GM12873 (cell line): ENCODE measurements around the gene CXCL12.

Experiments used
- CTCF ChIP-seq: IDR thresholded peaks from 2 replicates; pipeline ENCODE4 v1.5.1; 2012; ENCODE audit warnings: low read depth, mild to moderate bottlenecking, moderate library complexity, low read length, control low read depth; ENCODE audit not compliant: insufficient read depth; ENCODE audit errors: missing control alignments

CXCL12 gene

GRCh38 chr10:44393834-44394547 lies 9.1 kb upstream of the CXCL12 start:
- TF ChIP-seq CTCF, result no peak

GRCh38 chr10:44393051-44393630 lies 8.2 kb upstream of the CXCL12 start:
- TF ChIP-seq CTCF, result no peak

- TF ChIP-seq CTCF, result no peak
Measured at GRCh38 chr10:44392420-44392819, 7.5 kb upstream of the CXCL12 start.

- TF ChIP-seq CTCF, result no peak
Measured at GRCh38 chr10:44391981-44392380, 7.1 kb upstream of the CXCL12 start.

GRCh38 chr10:44390585-44391072 lies 5.7 kb upstream of the CXCL12 start:
- no peak for TF ChIP-seq CTCF

- no peak for TF ChIP-seq CTCF
Measured at GRCh38 chr10:44389556-44389955, 4.7 kb upstream of the CXCL12 start.

- no peak for TF ChIP-seq CTCF
Measured at GRCh38 chr10:44389150-44389549, 4.3 kb upstream of the CXCL12 start.
